ENCODE measurements around the gene CMYA5. TPM values are rescaled to one million over a fixed set of nuclear protein-coding genes. Genes with fewer than 3 reads are reported as not detected.

The CMYA5 gene
- total RNA-seq, 4 donors from 2014 or later, result 15.8 to 49.4 (median 27.0) TPM

DNA sequence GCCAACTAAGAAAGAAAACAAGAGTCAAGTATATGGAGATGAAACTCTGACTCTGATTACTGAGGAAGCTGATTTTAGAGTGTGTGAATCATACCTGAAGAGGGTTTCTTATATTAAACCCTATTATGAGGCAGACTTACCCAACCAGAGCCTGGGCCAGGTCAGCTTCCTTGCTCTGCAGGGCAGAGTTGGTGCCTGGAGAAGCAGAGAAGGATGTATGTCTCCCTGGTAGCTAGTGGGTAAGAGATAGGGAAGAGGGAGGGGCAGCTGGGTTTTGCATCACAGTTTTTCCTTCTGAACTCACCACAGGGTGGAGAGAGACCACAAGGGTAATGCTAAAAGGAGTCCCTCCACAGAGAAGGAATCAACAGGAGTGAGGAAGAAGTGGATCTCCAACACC lies 104.1 kb downstream of the CMYA5 start:
- intact Hi-C loops (cut with DNase I; ENCODE audit: low total_unique reads), result no loop called here
- H3K27ac ChIP-seq, result no peak overlapping the region

DNA sequence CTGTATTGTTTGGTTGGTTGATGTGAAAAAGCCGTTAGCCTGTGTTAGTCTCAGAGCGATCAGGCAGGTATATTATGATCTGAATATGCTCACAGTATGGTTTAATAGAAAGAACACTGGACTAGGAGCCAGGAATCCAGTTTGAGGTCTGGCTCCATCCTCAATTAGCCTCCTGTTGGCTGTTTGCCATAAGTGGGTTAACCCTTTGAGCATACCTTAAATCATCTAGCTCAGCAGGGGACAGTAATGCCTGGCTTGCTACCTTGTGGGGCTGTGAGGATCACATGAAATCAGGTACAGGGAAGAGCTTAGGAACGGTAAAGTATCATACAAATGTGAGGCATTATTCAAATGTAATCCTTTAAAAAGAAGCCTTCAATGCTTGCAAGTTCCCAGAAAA lies 104.7 kb downstream of the CMYA5 start:
- Histone ChIP-seq H3K27me3 (no peaks in the 10 kb centered on the region), H3K36me3 (no peaks in the 10 kb centered on the region), H3K27ac (no peak overlapping the region), H3K4me3 (no peak overlapping the region), H3K4me1 (no peaks in the 10 kb centered on the region), H3K9me3 (no peaks in the 10 kb centered on the region)
- TF ChIP-seq, protein P1, sequence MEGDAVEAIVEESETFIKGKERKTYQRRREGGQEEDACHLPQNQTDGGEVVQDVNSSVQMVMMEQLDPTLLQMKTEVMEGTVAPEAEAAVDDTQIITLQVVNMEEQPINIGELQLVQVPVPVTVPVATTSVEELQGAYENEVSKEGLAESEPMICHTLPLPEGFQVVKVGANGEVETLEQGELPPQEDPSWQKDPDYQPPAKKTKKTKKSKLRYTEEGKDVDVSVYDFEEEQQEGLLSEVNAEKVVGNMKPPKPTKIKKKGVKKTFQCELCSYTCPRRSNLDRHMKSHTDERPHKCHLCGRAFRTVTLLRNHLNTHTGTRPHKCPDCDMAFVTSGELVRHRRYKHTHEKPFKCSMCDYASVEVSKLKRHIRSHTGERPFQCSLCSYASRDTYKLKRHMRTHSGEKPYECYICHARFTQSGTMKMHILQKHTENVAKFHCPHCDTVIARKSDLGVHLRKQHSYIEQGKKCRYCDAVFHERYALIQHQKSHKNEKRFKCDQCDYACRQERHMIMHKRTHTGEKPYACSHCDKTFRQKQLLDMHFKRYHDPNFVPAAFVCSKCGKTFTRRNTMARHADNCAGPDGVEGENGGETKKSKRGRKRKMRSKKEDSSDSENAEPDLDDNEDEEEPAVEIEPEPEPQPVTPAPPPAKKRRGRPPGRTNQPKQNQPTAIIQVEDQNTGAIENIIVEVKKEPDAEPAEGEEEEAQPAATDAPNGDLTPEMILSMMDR (IDR thresholded peaks at IDR 0.05), result no peak
- no peak for TF ChIP-seq POLR2A (IDR thresholded peaks at IDR 0.05)
- no peak for DNase-seq
- intact Hi-C loops (cut with DNase I; ENCODE audit: low total_unique reads), result no loop called here

More for the DNA sequence above, 104.1 kb downstream of the CMYA5 start:
- no peak for TF ChIP-seq POLR2A (IDR thresholded peaks at IDR 0.05)
- TF ChIP-seq, protein P1 (IDR thresholded peaks at IDR 0.05), result no peak
- Histone ChIP-seq H3K4me3 (no peak overlapping the region), H3K9me3 (no peaks in the 10 kb centered on the region), H3K36me3 (no peaks in the 10 kb centered on the region), H3K4me1 (no peaks in the 10 kb centered on the region), H3K27me3 (no peaks in the 10 kb centered on the region)
- DNase-seq, result no peak

DNA sequence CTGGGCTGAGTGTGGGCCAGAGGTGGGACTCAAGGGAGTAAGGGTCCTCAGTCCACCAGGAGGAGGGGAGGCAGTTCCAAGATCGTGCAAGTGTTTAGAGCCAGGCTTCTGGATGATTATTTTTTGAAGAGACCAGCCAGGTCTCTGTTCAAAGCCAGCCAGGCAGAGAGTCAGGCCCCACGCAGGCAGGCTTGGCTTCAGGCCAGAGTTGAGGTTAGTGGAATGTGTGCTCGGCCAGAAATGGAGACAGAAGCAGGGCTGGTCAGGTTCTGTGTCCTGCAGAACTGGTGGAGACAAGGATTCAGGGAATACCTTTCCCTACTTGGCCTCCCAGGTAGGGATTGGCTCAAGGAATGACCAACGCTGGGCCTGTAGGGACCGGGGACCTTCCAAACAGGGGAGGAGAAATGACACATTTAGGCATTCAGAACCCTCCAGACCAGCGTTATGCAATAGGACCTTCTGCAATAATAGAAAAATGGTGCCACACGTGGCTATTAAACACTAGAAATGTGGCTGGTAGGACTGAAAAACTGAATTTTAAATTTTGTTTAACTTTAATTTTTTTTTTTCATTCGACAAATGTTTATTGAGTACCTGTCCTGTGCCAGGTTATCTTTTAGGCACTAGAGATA lies 106.2 kb downstream of the CMYA5 start:
- Histone ChIP-seq H3K36me3 (no peaks in the 10 kb centered on the region), H3K9me3 (no peaks in the 10 kb centered on the region), H3K4me3 (no peak overlapping the region), H3K27ac (no peak overlapping the region), H3K4me1 (no peaks in the 10 kb centered on the region), H3K27me3 (no peaks in the 10 kb centered on the region)
- TF ChIP-seq POLR2A (IDR thresholded peaks at IDR 0.05), result no peak
- TF ChIP-seq, protein P1 (IDR thresholded peaks at IDR 0.05), result no peak
- peak; percentile 22 to 28 for DNase-seq
- intact Hi-C loops (cut with DNase I; ENCODE audit: low total_unique reads), result no loop called here

DNA sequence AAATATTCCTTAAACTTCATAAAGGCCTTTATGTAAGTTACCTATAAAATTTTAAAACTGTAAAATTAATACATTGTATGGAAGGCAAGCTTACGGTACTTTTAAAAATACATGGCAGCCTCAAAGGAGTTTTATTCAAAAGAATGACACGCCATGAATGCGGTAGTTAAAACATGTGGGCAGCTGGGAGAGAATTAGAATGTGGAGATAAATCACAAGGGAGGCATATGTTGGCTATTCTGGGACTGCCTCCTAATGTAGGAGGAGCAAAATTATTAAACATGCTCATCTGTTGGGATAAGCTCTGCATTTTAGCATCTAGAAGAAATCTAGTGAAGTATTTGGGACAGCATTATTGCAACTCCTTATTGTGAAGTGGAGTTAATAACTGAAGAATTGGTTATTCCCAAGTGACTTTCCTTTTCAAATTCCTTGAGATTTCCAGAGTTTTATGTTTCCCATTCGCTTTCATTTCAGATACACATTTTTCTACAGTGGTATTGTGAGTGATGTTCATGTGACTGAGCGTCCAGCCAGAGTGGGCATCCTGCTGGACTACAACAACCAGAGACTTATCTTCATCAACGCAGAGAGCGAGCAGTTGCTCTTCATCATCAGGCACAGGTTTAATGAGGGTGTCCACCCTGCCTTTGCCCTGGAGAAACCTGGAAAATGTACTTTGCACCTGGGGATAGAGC lies 109.4 kb downstream of the CMYA5 start:
- TF ChIP-seq POLR2A (IDR thresholded peaks at IDR 0.05), result no peak
- TF ChIP-seq, protein P1 (IDR thresholded peaks at IDR 0.05), result no peak
- no peaks in the 10 kb centered on the region for H3K9me3 ChIP-seq
- no peaks in the 10 kb centered on the region for H3K27me3 ChIP-seq
- H3K4me3 ChIP-seq, result no peak overlapping the region
- DNase-seq, result no peak
- intact Hi-C loops (cut with DNase I; ENCODE audit: low total_unique reads), result no loop called here
- H3K36me3 ChIP-seq, result no peaks in the 10 kb centered on the region
- H3K4me1 ChIP-seq, result no peaks in the 10 kb centered on the region
- H3K27ac ChIP-seq, result no peak overlapping the region
